ENCODE results near the gene PBX3. TPM values are rescaled to one million over a fixed set of nuclear protein-coding genes. Genes with fewer than 3 reads are reported as not detected.

The PBX3 gene
- total and polyA plus RNA-seq, 2 donors (not counting 1 experiment from before 2014, with no cell fraction given), result 35.8 to 51.8 TPM

- Histone ChIP-seq H3K4me2 (ENCODE audit: extremely low read depth, insufficient read depth, low read length) (no peak overlapping the region), H3K27ac (ENCODE audit: insufficient read depth, low read length) (no peak overlapping the region), H3K79me2 (ENCODE audit: control insufficient read depth, insufficient read depth, low read length) (peaks cover 37% of the 10 kb centered on the region), H3K36me3 (ENCODE audit: control insufficient read depth, insufficient read depth, low read length) (no peaks in the 10 kb centered on the region), H2AFZ (ENCODE audit: low read length) (no peak overlapping the region), H3K9ac (ENCODE audit: insufficient read depth, low read length) (no peak overlapping the region), H3K27me3 (ENCODE audit: control insufficient read depth, insufficient read depth, low read length) (no peaks in the 10 kb centered on the region), H3K4me1 (ENCODE audit: control insufficient read depth, extremely low read depth, insufficient read depth, low read length) (no peaks in the 10 kb centered on the region), H4K20me1 (ENCODE audit: control insufficient read depth, extremely low read depth, insufficient read depth, low read length) (no peaks in the 10 kb centered on the region), H3K9me3 (ENCODE audit: control insufficient read depth, insufficient read depth, low read depth, low read length) (no peaks in the 10 kb centered on the region), H3K4me3 (replicated peaks in 1 of 4; ENCODE audit: control extremely low read depth in 1 of 4, insufficient read depth in 1 of 4, low read depth in 3 of 4, low read length in 4 of 4) (no peak overlapping the region)
- no peak for DNase-seq (ENCODE audit: low read depth in 2 of 2)
- TF ChIP-seq EZH2 (IDR thresholded peaks at IDR 0.05; ENCODE audit: low read length, missing control alignments) (no peak), CTCF (conservative IDR thresholded peaks at IDR 0.05 in 1 of 2, IDR thresholded peaks at IDR 0.05 in 1 of 2; ENCODE audit: low read depth in 1 of 2, low read length in 2 of 2) (no peak)
Observed at GRCh38 chr9:125782718-125783117, 35.5 kb downstream of the PBX3 start.

GRCh38 chr9:125784286-125785049 is 37.3 kb downstream of the PBX3 start:
- no peak overlapping the region for H3K4me2 ChIP-seq (ENCODE audit: extremely low read depth, insufficient read depth, low read length)
- H3K9me3 ChIP-seq (ENCODE audit: control insufficient read depth, insufficient read depth, low read depth, low read length), result no peaks in the 10 kb centered on the region
- H3K27me3 ChIP-seq (ENCODE audit: control insufficient read depth, insufficient read depth, low read length), result no peaks in the 10 kb centered on the region
- no peak overlapping the region for H3K9ac ChIP-seq (ENCODE audit: insufficient read depth, low read length)
- H2AFZ ChIP-seq (ENCODE audit: low read length), result no peak overlapping the region
- H3K36me3 ChIP-seq (ENCODE audit: control insufficient read depth, insufficient read depth, low read length), result no peaks in the 10 kb centered on the region
- peak in 1 of 2 donors; percentile 69 for DNase-seq (ENCODE audit: low read depth in 2 of 2)
- H3K79me2 ChIP-seq (ENCODE audit: control insufficient read depth, insufficient read depth, low read length), result peaks cover 45% of the 10 kb centered on the region
- H3K4me3 ChIP-seq (replicated peaks in 1 of 4; ENCODE audit: control extremely low read depth in 1 of 4, insufficient read depth in 1 of 4, low read depth in 3 of 4, low read length in 4 of 4), result no peak overlapping the region
- H4K20me1 ChIP-seq (ENCODE audit: control insufficient read depth, extremely low read depth, insufficient read depth, low read length), result no peaks in the 10 kb centered on the region
- no peaks in the 10 kb centered on the region for H3K4me1 ChIP-seq (ENCODE audit: control insufficient read depth, extremely low read depth, insufficient read depth, low read length)
- peak overlapping the region; percentile 34 for H3K27ac ChIP-seq (ENCODE audit: insufficient read depth, low read length)
- TF ChIP-seq CTCF (conservative IDR thresholded peaks at IDR 0.05 in 1 of 2, IDR thresholded peaks at IDR 0.05 in 1 of 2; ENCODE audit: low read depth in 1 of 2, low read length in 2 of 2) (no peak), EZH2 (IDR thresholded peaks at IDR 0.05; ENCODE audit: low read length, missing control alignments) (no peak)

GRCh38 chr9:125785248-125785751 is 38.1 kb downstream of the PBX3 start:
- H2AFZ ChIP-seq (ENCODE audit: low read length), result no peak overlapping the region
- TF ChIP-seq EZH2 (IDR thresholded peaks at IDR 0.05; ENCODE audit: low read length, missing control alignments) (no peak), CTCF (conservative IDR thresholded peaks at IDR 0.05 in 1 of 2, IDR thresholded peaks at IDR 0.05 in 1 of 2; ENCODE audit: low read depth in 1 of 2, low read length in 2 of 2) (no peak)
- H3K79me2 ChIP-seq (ENCODE audit: control insufficient read depth, insufficient read depth, low read length), result peaks cover 47% of the 10 kb centered on the region
- no peak overlapping the region for H3K4me3 ChIP-seq (replicated peaks in 1 of 4; ENCODE audit: control extremely low read depth in 1 of 4, insufficient read depth in 1 of 4, low read depth in 3 of 4, low read length in 4 of 4)
- no peaks in the 10 kb centered on the region for H3K9me3 ChIP-seq (ENCODE audit: control insufficient read depth, insufficient read depth, low read depth, low read length)
- DNase-seq (ENCODE audit: low read depth in 2 of 2), result peak in 1 of 2 donors; percentile 15
- H3K4me1 ChIP-seq (ENCODE audit: control insufficient read depth, extremely low read depth, insufficient read depth, low read length), result no peaks in the 10 kb centered on the region
- no peak overlapping the region for H3K27ac ChIP-seq (ENCODE audit: insufficient read depth, low read length)
- no peak overlapping the region for H3K9ac ChIP-seq (ENCODE audit: insufficient read depth, low read length)
- H3K4me2 ChIP-seq (ENCODE audit: extremely low read depth, insufficient read depth, low read length), result no peak overlapping the region
- no peaks in the 10 kb centered on the region for H3K36me3 ChIP-seq (ENCODE audit: control insufficient read depth, insufficient read depth, low read length)
- no peaks in the 10 kb centered on the region for H4K20me1 ChIP-seq (ENCODE audit: control insufficient read depth, extremely low read depth, insufficient read depth, low read length)
- H3K27me3 ChIP-seq (ENCODE audit: control insufficient read depth, insufficient read depth, low read length), result no peaks in the 10 kb centered on the region
